Stimulated activated CD4-positive, alpha-beta T cell treated with anti-CD3 and anti-CD28 coated beads, Interleukin-4, amount 100 ng/mL, for 24 hours (primary cell): ENCODE measurements around the gene TNFAIP8L1.
"Not testable (repeated sequence)": the region's sequence is repeated elsewhere in the genome, so short reads cannot be mapped to it uniquely, and the experiment has no call there.

Experiments used
- DNase-seq: peaks from one replicate; pipeline ENCODE4 v3.0.0-alpha.2; 2020

TNFAIP8L1 gene

GRCh38 chr19:4652075-4652474 is 12.8 kb downstream of the TNFAIP8L1 start:
- no peak for DNase-seq

DNA sequence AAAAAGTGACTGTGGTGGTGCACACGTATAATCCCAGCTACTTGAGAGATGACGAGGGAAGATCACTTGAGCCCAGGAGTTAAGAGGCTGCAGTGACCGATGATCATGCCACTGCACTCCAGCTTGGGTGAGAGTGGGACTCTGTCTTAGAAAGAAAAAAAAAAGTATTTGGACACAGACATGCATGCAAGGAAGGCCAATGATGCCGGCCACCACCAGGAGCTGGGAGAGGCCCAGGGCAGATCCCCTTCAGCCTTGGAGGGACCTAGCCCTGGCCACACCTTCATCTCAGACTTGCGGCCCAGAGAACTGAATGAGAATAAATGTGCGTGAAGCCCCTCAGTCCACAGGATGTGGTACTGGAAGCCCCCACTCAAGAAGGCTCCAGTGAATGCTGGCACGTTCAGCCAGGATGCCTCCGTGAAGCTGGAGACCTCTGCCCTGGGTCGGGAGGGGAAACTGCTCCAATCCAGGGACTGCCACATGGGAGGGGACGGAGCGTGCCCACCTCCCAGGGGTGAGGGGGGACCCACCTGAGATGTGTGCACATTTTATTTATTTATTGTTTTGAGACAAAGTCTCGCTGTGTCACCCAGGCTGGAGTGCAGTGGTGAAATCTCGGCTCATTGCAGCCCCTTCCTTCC is 14.6 kb downstream of the TNFAIP8L1 start:
- DNase-seq: no peak

- no peak for DNase-seq
Measured at GRCh38 chr19:4654437-4655361, 15.4 kb downstream of the TNFAIP8L1 start.

DNA sequence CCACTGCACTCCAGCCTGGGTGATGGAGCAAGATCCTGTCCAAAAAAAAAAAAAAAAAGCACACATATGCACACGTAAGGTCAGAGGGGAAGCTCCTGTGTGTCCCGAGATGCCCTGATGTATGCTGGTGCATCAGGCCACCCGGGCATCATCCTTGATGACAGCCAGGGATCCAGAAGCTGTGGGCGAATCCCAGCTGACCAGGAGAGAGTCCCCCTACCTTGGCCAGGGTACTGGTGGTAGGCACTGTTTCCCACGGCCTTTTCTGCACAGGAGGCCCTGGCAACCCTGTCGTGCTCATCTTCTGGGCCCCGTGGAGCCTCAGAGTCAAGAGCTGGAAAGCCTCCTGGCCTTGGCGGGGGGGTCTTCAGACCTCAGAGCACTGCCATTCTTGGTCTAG is 16.8 kb downstream of the TNFAIP8L1 start:
- DNase-seq: no peak

- DNase-seq: no peak
Measured at GRCh38 chr19:4657262-4657661, 17.9 kb downstream of the TNFAIP8L1 start.

DNA sequence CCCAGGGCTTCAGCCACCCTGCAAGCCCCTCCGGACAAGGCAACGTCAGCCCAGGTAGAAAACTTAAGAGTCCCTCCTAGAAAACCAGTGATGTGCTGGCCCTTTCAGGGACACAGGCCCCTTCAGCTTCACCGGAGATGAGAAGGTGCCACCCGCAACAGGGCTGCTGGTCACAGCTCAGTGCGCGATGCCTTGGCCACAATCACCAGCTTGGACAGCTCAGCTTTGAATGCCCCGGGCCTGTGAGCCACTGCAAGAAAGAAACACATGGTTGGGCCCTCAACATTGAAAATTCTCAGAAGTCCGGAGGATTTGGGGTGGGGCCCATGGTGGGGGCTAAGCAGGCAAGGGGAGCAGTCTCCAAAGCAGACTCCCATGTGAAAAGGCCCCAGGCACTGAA is 18.5 kb downstream of the TNFAIP8L1 start:
- no peak for DNase-seq

- no peak for DNase-seq
Measured at GRCh38 chr19:4660181-4660791, 21.0 kb downstream of the TNFAIP8L1 start.

GRCh38 chr19:4660993-4661392 is 21.7 kb downstream of the TNFAIP8L1 start:
- no peak for DNase-seq

GRCh38 chr19:4662020-4662695 is 22.8 kb downstream of the TNFAIP8L1 start:
- no peak for DNase-seq

DNA sequence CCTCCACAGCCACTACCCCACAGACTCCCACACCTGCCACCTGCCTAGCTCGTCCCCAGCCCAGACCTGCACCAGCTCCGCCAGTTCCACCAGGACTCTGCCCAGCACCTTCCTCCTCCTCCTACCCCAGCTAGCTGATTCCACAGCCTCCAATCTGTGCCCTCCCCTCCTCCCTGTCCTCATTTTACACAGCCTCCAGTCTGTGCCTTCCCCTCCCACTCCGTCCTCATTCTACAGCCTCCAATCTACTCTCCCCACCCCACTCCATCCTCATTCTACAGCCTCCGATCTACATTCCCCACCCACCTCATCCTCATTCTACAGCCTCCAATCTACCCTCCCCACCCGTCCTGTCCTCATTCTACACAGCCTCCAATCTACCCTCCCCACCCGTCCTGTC is 23.5 kb downstream of the TNFAIP8L1 start:
- DNase-seq: no peak

GRCh38 chr19:4664642-4665041 is 25.3 kb downstream of the TNFAIP8L1 start:
- no peak for DNase-seq

DNA sequence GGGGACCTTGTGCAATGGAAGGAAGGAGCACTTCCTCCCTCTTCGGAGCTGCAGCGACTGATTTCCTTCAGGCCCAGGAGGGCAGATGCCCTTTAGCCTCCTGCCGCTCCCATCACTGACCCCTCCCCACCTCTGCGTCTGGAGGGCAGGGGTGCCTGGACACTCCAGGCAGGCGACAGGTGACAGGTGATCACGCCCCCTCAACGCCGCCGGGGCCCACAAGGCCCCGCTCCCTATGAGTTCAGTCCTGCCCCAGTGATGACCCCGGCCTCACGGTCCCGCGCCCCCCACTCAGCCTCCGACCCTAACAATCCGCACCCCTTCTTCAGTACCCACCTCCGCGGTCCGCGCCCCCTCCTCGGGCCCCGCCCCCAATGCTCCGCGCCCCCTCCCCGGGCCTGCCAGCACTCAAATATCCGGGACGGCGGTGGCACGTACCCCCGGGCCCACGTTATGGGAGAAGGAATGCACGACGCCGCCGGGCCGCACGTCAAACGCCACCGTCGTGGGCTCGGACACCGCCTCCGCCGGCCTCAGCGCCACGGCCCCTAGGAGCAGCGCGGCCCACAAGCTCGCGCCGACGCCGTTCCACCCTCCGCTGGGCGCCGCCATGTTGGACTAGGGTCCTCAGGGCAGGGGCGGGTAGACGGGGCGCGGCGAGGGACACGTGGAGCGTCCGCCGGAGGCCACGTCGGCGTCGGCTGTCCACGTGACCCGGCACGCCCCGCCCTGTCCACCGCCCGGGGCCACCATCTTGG is 30.6 kb downstream of the TNFAIP8L1 start, which contains the start of gene MYDGF:
Gene MYDGF, minus strand, starts transcription at position 620 of the 758 bp plus-strand sequence. Its CDS starts 8 bp downstream, at position 612.
- peak; percentile 95 for DNase-seq

GRCh38 chr19:4671185-4671851 is 32.0 kb downstream of the TNFAIP8L1 start:
- no peak for DNase-seq

- DNase-seq: no peak
Measured at GRCh38 chr19:4673216-4673615, 33.9 kb downstream of the TNFAIP8L1 start.

GRCh38 chr19:4673726-4674125 is 34.4 kb downstream of the TNFAIP8L1 start:
- no peak for DNase-seq

GRCh38 chr19:4675346-4675745 is 36.0 kb downstream of the TNFAIP8L1 start:
- no peak for DNase-seq

- peak; percentile 29 for DNase-seq
Measured at GRCh38 chr19:4676955-4677731, 37.8 kb downstream of the TNFAIP8L1 start.

GRCh38 chr19:4678881-4679790 is 39.8 kb downstream of the TNFAIP8L1 start:
- peak; percentile 7 for DNase-seq

- DNase-seq: not testable (repeated sequence)
Measured at GRCh38 chr19:4680021-4680420, 40.7 kb downstream of the TNFAIP8L1 start.
